Neuronal stem cell (in vitro differentiated cells): ENCODE measurements around the gene SERPINI1.

ENCODE experiments used
- DNase-seq: peaks from one replicate; pipeline ENCODE4 v3.0.0-alpha.2; 2013; ENCODE audit warnings: low spot score
- H2AFZ ChIP-seq: one replicate; pipeline ENCODE4 v1.6.1; 2013; ENCODE audit warnings: mild to moderate bottlenecking, low read length, inconsistent platforms
- H2AK5ac ChIP-seq: 2 replicates; pipeline ENCODE4 v1.6.1; 2013; ENCODE audit warnings: low read depth, mild to moderate bottlenecking, inconsistent platforms, low read length, moderate library complexity, mixed read lengths
- H2BK120ac ChIP-seq: 2 replicates; pipeline ENCODE4 v1.6.1; 2013; ENCODE audit warnings: low read depth, mild to moderate bottlenecking, inconsistent platforms, low read length, moderate library complexity, mixed read lengths
- H2BK12ac ChIP-seq: one replicate; pipeline ENCODE4 v1.6.1; 2013; ENCODE audit warnings: low read length, inconsistent platforms
- H2BK15ac ChIP-seq: 2 replicates; pipeline ENCODE4 v1.6.1; 2013; ENCODE audit warnings: mild to moderate bottlenecking, low read length, inconsistent platforms, mixed read lengths
- H2BK5ac ChIP-seq: one replicate; pipeline ENCODE4 v1.6.1; 2013; ENCODE audit warnings: inconsistent platforms, mild to moderate bottlenecking, low read length, moderate library complexity
- H3K14ac ChIP-seq: one replicate; pipeline ENCODE4 v1.6.1; 2013; ENCODE audit warnings: low read length, inconsistent platforms
- H3K18ac ChIP-seq: 2 replicates; pipeline ENCODE4 v1.6.1; 2013; ENCODE audit warnings: low read length, inconsistent platforms
- H3K23ac ChIP-seq: 2 replicates; pipeline ENCODE4 v1.6.1; 2013; ENCODE audit warnings: low read depth, mild to moderate bottlenecking, mixed read lengths, low read length, inconsistent platforms; ENCODE audit not compliant: poor library complexity
- H3K27ac ChIP-seq: replicated peaks from 3 replicates; pipeline ENCODE4 v1.5.1; 2013; ENCODE audit warnings: low read length, inconsistent platforms
- H3K27me3 ChIP-seq, 3 experiments: 2 replicates each; pipeline ENCODE4 v1.6.1; 2013; ENCODE audit warnings: low read length in 3 of 3, mild to moderate bottlenecking in 2 of 3, inconsistent platforms in 1 of 3, low read depth in 1 of 3, mixed read lengths in 1 of 3, moderate library complexity in 1 of 3; ENCODE audit not compliant: control insufficient read depth in 3 of 3, insufficient read depth in 3 of 3
- H3K36me3 ChIP-seq, 2 donors: replicated peaks in 1 of 2; 2 replicates each; pipeline ENCODE4 v1.6.1; 2013; ENCODE audit warnings: low read length in 2 of 2; ENCODE audit not compliant: control insufficient read depth in 2 of 2, insufficient read depth in 2 of 2
- H3K4ac ChIP-seq: 2 replicates; pipeline ENCODE4 v1.6.1; 2013; ENCODE audit warnings: inconsistent platforms, mild to moderate bottlenecking, low read length, moderate library complexity
- H3K4me1 ChIP-seq, 2 donors: 1 replicate in 1 of 2; 2 replicates in 1 of 2; pipeline ENCODE4 v1.6.1; 2013; ENCODE audit warnings: low read length in 2 of 2, low read depth in 1 of 2; ENCODE audit not compliant: control insufficient read depth in 2 of 2, insufficient read depth in 1 of 2
- H3K4me2 ChIP-seq: one replicate; pipeline ENCODE4 v1.6.1; 2013; ENCODE audit warnings: mild to moderate bottlenecking, low read length, inconsistent platforms; ENCODE audit not compliant: insufficient read depth, poor library complexity, severe bottlenecking
- H3K4me3 ChIP-seq, 2 donors: 2 replicates each; pipeline ENCODE4 v1.5.1; 2013; ENCODE audit warnings: low read length in 2 of 2, mild to moderate bottlenecking in 2 of 2, inconsistent platforms in 1 of 2, moderate library complexity in 1 of 2
- H3K79me1 ChIP-seq: one replicate; pipeline ENCODE4 v1.6.1; 2013; ENCODE audit warnings: low read depth, mild to moderate bottlenecking, inconsistent platforms, low read length, moderate library complexity
- H3K9ac ChIP-seq: one replicate; pipeline ENCODE4 v1.6.1; 2013; ENCODE audit warnings: mild to moderate bottlenecking, low read depth, low read length, inconsistent platforms; ENCODE audit not compliant: poor library complexity
- H3K9me3 ChIP-seq, 2 donors: replicated peaks in 1 of 2; 2 replicates each; pipeline versions ENCODE3 to v1.6.1; 2013; ENCODE audit warnings: low read length in 2 of 2, mild to moderate bottlenecking in 2 of 2, inconsistent platforms in 1 of 2, low read depth in 1 of 2, mixed read lengths in 1 of 2, moderate library complexity in 1 of 2; ENCODE audit not compliant: control insufficient read depth in 2 of 2, insufficient read depth in 1 of 2
- H4K8ac ChIP-seq: one replicate; pipeline ENCODE4 v1.6.1; 2013; ENCODE audit warnings: low read depth, mild to moderate bottlenecking, inconsistent platforms, low read length, moderate library complexity
- H4K91ac ChIP-seq: one replicate; pipeline ENCODE4 v1.6.1; 2013; ENCODE audit warnings: low read length, low read depth, mild to moderate bottlenecking, inconsistent platforms; ENCODE audit not compliant: poor library complexity
- WGBS, 2 donors: extraction: QIAGEN DNeasy Blood & Tissue Kit; methylation state at CpG; one replicate each; pipeline ENCODE4 v1.1.7; 2013; ENCODE audit warnings: missing lambda C conversion rate in 2 of 2, mixed read lengths in 1 of 2; ENCODE audit not compliant: insufficient read length in 2 of 2, insufficient replicate concordance in 1 of 2; ENCODE audit errors: extremely low coverage in 2 of 2; 5-methylcytosine and 5-hydroxymethylcytosine counted together

The SERPINI1 gene

DNA sequence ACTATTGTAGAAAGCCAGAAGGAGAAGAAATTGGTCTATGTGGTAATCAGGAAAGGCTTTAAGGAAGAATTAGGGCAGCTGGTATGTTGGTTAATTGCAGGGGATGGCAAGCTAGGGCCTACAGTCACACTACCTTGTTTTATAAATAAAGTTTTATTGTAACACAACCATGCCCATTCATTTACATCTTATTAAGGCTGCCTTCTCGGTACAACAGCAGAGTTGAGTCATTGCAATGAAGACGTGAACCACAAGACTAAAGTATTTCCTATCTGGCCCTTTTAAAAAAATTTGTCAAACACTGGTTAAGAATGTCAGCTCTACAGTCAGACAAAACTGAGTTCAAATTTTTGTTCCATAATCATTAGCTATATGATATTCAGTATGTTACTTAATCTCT is 8.3 kb downstream of the SERPINI1 start:
- no peak overlapping the region for H3K4ac ChIP-seq
- H3K18ac ChIP-seq: no peak overlapping the region
- no CpG with 5 or more reads among the region's 2 CpGs for WGBS, 2 donors
- no peak overlapping the region for H2BK5ac ChIP-seq
- H3K36me3 ChIP-seq: no peaks in the 10 kb centered on the region
- no peaks in the 10 kb centered on the region for H3K4me1 ChIP-seq
- H2BK15ac ChIP-seq: no peak overlapping the region
- H3K23ac ChIP-seq: no peak overlapping the region
- H3K14ac ChIP-seq: no peak overlapping the region
- no peak overlapping the region for H2AFZ ChIP-seq
- H3K27ac ChIP-seq: no peak overlapping the region
- no peak for DNase-seq
- H2AK5ac ChIP-seq: no peak overlapping the region
- no peak overlapping the region for H3K4me2 ChIP-seq
- H2BK120ac ChIP-seq: no peak overlapping the region
- no peaks in the 10 kb centered on the region for H3K27me3 ChIP-seq
- H2BK12ac ChIP-seq: no peak overlapping the region
- no peaks in the 10 kb centered on the region for H3K79me1 ChIP-seq
- H3K4me3 ChIP-seq: no peak overlapping the region
- no peak overlapping the region for H4K8ac ChIP-seq
- H3K9me3 ChIP-seq: no peaks in the 10 kb centered on the region
- no peak overlapping the region for H4K91ac ChIP-seq
- H3K9ac ChIP-seq: no peak overlapping the region

GRCh38 chr3:167749209-167749608 is 13.7 kb downstream of the SERPINI1 start:
- no peak overlapping the region for H3K18ac ChIP-seq

GRCh38 chr3:167749728-167750127 is 14.2 kb downstream of the SERPINI1 start:
- Histone ChIP-seq H3K9me3 (no peaks in the 10 kb centered on the region), H2BK12ac (no peak overlapping the region), H2BK5ac (no peak overlapping the region), H3K4me2 (no peak overlapping the region), H3K36me3 (no peaks in the 10 kb centered on the region), H3K18ac (no peak overlapping the region), H3K4ac (no peak overlapping the region), H4K8ac (no peak overlapping the region), H4K91ac (no peak overlapping the region), H3K27me3 (no peaks in the 10 kb centered on the region), H3K23ac (no peak overlapping the region), H2BK120ac (no peak overlapping the region), H3K4me3 (no peak overlapping the region), H3K9ac (no peak overlapping the region), H2BK15ac (no peak overlapping the region), H3K79me1 (no peaks in the 10 kb centered on the region), H2AFZ (no peak overlapping the region), H3K4me1 (no peaks in the 10 kb centered on the region), H3K14ac (no peak overlapping the region), H3K27ac (no peak overlapping the region), H2AK5ac (no peak overlapping the region)
- WGBS, 2 donors: no CpG with 5 or more reads among the region's 2 CpGs
- DNase-seq: no peak

More at GRCh38 chr3:167749209-167749608, 13.7 kb downstream of the SERPINI1 start:
- no peak overlapping the region for H3K4me3 ChIP-seq
- H3K27ac ChIP-seq: no peak overlapping the region
- no peak overlapping the region for H2BK15ac ChIP-seq
- H3K79me1 ChIP-seq: no peaks in the 10 kb centered on the region
- no peaks in the 10 kb centered on the region for H3K4me1 ChIP-seq
- no peak overlapping the region for H2AFZ ChIP-seq
- H2BK12ac ChIP-seq: no peak overlapping the region
- no peak overlapping the region for H3K14ac ChIP-seq
- no peaks in the 10 kb centered on the region for H3K27me3 ChIP-seq
- no peak overlapping the region for H3K4me2 ChIP-seq
- no peak overlapping the region for H4K8ac ChIP-seq
- H3K23ac ChIP-seq: no peak overlapping the region
- no peak overlapping the region for H4K91ac ChIP-seq
- DNase-seq: no peak
- H3K36me3 ChIP-seq: no peaks in the 10 kb centered on the region
- no peaks in the 10 kb centered on the region for H3K9me3 ChIP-seq
- H3K9ac ChIP-seq: no peak overlapping the region
- H2AK5ac ChIP-seq: no peak overlapping the region
- H3K4ac ChIP-seq: no peak overlapping the region
- H2BK5ac ChIP-seq: no peak overlapping the region
- H2BK120ac ChIP-seq: no peak overlapping the region

- H2AK5ac ChIP-seq: no peak overlapping the region
- H3K23ac ChIP-seq: no peak overlapping the region
- H4K91ac ChIP-seq: no peak overlapping the region
- WGBS, 2 donors: no CpG with 5 or more reads among the region's 3 CpGs
- H2BK120ac ChIP-seq: no peak overlapping the region
- no peaks in the 10 kb centered on the region for H3K9me3 ChIP-seq
- no peak overlapping the region for H3K27ac ChIP-seq
- H3K9ac ChIP-seq: no peak overlapping the region
- no peaks in the 10 kb centered on the region for H3K27me3 ChIP-seq
- no peak overlapping the region for H3K4me2 ChIP-seq
- no peak overlapping the region for H3K14ac ChIP-seq
- H2BK12ac ChIP-seq: no peak overlapping the region
- no peaks in the 10 kb centered on the region for H3K4me1 ChIP-seq
- no peaks in the 10 kb centered on the region for H3K79me1 ChIP-seq
- H3K18ac ChIP-seq: no peak overlapping the region
- no peak overlapping the region for H2BK5ac ChIP-seq
- H4K8ac ChIP-seq: no peak overlapping the region
- H2AFZ ChIP-seq: no peak overlapping the region
- H2BK15ac ChIP-seq: no peak overlapping the region
- H3K4me3 ChIP-seq: no peak overlapping the region
- DNase-seq: no peak
- no peaks in the 10 kb centered on the region for H3K36me3 ChIP-seq
- H3K4ac ChIP-seq: no peak overlapping the region
Measured at GRCh38 chr3:167750272-167750971, 14.9 kb downstream of the SERPINI1 start.
